AG08395 (cell line): Measurements from ENCODE around the gene OTUD7B.
"Not testable (repeated sequence)": the region's sequence is repeated elsewhere in the genome, so short reads cannot be mapped to it uniquely, and the experiment has no call there.

ENCODE experiments used
- DNase-seq: peaks from one replicate; pipeline ENCODE4 v3.0.0; 2012; ENCODE audit warnings: mixed read lengths, low spot score

Gene OTUD7B

DNA sequence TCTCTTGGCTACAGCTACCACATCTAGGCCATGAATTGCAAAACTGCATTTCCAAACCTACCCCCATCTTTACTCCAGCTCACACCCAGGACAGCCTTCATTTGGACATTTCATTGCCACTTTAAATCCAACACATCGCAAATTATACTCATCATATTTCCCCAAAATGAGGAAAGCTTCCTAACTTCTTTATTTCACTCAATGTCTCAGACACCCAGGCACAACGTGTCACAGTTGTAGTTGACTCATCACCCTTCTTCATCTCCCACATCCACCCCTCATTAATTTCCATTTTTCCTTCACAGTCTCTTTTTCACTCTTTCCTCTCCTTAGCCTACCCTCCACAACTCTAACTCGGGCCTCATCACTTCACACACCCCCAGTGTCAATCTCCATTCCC is 6.7 kb downstream of the OTUD7B start:
- no peak for DNase-seq

DNA sequence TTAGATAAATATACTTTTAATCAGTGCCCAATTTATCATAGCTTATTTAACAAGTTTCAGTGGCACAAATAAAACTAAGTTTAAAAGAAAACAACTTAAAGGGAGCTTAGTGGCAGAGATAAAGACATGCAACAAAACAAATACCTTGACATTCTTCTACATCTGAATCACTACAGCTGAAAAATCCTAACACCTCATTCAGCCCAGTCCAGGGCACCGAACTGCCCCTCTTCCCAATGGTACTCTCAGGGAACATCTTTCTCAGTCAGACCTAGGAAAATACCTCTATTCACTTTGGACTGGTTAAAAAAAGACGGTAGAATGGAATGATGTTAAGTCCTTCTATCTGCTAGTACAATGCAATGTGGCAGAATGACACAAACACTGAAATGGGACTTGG is 8.3 kb downstream of the OTUD7B start:
- no peak for DNase-seq

DNA sequence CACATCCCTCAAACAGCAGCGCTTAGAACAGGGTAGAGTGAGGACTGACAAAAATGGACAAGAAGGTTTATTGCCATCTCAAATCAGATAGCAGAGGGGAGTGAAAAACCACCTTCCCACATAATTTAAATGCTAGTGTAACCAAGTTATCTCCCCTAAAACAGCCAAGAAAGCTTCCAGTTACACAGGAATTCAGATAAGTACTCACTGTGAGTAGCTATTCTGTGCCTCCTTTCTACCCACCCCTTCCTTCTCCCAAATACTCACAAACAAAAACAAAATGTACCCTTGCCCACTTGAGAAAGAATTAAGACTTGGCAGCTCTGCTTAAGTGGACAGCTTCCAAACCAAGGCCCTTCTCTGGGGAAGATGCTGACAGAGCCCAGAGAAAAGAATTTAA is 9.1 kb downstream of the OTUD7B start:
- no peak for DNase-seq

DNA sequence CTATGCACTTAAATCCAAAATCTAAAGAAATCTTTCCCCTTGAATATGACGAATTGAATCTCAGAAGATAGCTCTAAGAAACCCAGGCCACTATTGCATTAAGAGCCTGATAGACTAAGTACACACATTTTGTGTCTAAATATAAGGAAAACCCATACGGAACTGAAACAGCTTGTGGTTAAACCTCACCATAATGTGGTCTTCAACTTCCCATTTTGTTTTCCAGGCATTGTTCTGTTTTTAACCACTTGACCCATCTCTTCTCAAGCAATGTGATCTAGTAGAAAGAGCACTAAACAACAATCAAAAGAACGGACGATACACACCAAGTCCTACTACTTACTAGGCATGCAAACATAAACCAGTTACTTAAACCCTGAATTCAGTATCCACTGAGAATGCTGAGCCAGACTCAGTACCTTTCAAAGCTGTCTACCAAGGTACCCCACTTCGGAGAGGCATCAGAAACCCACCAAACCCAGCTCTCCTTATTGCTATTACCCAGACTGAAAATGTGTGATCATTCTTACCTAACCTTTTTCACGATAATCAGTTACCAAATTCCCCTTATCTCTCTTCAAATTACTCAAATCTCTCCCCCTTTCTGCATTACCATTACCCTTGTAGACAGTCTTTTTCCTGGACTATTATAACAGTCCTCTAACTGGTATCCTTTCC is 12.8 kb downstream of the OTUD7B start:
- DNase-seq = no peak

DNA sequence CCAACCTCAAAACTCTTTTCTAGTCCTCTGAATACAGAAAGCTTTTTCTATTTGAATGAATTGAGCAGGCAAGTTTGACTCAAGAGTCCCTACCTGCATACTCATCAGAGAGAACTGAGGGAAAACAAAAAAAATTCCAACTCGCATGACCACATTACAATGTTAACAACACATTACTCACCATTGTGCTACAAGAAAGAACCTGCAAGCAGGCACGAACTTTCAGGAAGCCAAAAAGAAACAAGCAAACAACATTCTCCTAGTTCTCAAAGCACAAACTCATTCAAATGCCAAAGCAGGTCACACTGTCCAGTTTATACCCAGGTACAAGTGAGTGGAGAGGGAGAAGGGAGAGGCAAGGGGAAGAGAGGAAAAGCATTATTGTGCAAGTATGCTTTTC is 14.6 kb downstream of the OTUD7B start:
- DNase-seq = peak; percentile 11

DNA sequence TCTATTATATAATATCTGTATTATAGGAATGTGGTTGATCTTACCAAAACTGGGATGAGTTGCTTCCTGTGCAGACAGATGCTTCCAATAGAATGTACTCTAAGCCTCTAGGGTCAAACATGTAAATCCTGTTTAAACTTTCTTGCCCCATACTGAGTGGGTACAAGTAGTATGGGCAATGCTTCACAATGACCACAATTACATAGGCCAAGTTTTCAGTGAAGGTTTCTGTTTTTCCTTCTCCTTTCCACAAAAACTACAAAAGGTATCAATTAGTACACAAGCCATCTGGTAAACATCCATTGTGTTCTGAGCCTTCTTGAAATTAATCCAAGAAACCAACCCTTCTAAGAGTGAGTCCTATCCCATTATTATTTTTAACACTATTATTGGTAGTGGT is 16.8 kb downstream of the OTUD7B start:
- no peak for DNase-seq

DNA sequence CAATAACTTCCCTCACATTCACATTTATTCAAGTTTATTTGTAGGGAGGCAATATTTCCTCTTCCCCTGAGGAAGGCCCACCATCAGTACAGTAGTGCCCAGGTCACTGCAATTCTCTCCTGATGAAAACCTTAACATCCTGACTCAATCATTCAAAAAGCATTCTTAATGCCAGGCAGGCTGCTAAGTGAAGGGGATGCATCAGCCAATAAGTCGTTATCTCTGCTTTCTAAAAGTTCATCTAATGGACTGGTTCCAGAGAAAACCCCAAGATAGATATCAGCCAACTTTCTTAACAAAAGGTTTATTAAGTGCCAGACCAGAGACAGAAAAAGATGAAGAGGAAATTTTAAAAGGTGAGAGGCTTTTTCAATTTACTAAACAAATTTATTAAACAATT is 17.3 kb downstream of the OTUD7B start:
- DNase-seq = no peak

DNA sequence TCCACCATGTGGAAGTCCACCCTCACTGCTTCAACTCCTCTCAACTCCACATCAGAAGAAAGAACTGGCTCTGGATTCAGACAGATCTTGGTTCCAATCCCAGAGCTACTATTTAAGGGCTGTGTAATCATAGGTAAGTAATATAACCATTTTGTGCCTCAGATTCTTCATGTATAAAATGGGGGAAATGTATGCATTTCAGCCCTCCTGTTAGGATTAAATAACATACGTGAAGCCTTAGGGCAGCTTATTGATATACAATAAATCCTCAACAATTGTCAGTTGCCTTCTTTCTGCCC is 23.3 kb downstream of the OTUD7B start:
- DNase-seq = no peak

DNA sequence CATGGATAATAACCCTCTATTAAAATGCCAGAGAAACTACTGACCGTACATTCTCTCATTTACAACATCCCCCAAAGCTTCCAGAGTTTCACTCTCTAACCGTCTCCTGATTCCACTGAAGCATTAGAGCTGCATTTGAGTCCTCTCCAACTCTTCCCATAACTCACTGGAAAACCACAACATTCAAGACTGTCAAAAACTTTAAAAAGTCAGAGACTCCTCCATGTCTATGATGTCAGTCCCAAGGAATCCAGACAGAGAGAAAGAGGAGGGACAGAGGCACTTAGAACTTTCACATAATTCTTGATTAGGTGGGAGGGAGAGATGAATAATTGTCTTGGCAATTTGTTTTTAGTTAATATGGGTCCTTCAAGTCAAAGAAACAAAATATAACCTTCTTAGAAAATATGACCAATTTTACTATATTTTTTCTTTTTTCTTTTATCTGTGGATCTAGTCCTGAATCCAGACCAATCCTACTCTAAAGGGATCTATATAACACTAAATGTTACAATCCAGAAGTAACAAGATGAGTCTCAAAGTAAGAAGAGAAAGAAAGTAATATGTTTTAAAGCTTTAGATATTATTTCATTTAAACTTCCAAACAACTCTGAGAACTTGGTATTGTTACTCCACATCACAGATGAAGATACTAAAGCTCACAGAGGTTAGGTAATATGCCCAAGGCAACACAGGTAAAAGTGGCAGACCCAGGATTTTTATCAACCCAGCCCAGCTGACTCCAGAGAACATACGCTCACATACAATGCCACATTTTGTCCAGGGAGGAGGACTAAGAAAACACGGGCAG is 23.8 kb downstream of the OTUD7B start:
- peak; percentile 92 for DNase-seq

DNA sequence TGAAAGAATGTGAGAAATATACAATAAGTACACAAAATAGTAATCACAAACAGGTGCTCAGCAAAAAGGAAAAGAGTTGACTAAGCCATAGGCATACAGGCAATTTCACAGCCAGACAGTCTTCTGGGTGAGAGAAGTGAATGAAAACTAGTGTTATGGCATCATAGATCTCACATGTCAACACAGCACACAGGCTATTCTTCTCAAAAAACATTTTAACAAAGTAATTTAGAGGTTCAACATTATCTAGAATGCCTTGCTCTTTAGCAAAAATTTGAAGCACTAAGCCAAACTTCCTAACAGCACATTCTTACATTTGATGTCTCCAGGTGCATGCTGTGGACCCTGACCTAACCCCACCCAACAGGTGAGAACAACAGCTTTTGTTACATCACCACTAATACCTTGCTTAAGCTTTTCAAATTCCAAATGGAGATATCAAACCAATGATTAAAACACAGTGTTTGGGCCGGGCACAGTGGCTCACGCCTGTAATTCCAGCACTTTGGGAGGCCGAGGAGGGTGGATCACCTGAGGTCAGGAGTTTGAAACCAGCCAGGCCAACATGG is 30.5 kb downstream of the OTUD7B start:
- no peak for DNase-seq

DNA sequence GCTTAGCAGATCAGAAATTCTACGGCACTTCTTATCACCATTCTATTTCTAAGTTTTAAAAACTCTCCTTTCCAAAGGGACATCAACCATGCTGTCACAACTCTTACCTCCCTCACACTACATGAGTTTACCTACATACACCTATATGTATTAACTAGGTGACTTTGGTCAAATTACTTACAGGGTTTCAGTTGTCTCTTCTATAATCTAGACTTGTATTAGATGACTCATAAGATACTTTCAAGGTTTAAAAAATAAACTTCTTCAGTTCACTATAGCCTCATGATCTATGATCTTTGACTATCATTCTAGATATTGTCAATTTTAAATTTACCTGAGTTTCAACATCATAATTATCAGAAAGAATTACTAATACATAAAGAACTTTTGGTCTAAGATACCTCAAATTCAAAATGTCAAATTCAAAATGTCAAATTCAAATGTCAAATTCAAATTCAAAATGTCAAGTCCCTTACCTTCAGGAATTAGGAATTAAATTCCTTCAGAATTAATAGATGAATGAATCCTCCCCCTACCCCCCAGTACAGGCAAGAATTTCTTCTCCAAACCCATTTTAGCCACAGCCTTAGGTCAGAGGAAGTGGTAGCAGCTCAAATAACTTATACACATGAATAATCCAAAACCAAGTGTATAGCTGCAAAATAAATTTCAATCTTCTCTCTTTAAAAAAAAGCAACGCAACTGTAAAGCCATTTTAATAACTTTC is 31.1 kb downstream of the OTUD7B start:
- DNase-seq = no peak

DNA sequence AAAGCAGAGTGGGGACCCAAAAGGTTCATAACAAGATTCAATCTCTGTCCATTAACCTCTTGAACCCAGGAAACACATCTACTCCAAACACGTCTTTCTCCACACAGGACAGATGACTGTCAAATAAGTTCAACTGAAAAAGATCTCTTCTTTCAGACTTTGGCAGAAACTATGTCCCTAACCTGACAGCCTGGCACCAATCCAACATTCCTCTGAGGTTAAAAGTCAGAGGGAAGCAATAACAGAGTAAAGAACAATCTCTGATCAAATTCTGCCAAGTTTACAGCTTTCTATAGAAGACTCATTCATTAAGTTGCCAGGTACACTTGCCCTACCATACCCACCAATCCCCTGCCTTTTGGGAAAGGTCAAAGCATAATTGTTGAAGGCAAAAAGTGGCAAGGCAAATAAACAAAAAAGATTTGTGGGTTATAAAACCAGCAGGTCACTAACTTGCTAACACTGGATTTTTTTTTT is 31.9 kb downstream of the OTUD7B start:
- DNase-seq = no peak

DNA sequence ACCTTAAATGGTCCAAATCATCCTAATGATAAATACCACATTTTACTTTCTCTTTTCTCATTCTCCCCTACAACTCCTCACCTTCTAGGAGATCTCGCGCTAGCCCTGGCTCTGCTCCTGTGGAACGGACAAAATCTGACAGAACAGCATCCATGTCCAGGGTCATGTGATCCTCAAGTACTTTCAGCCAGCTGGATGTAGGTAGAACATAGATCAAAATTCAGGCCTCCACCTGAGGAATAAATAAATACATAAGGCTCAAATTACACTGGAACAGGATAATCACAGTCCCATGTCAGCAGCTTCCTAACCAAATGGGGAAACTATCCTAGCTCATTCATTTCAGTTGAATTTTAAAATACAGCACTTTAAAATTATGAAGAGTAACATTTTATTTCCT is 33.2 kb downstream of the OTUD7B start:
- no peak for DNase-seq

DNA sequence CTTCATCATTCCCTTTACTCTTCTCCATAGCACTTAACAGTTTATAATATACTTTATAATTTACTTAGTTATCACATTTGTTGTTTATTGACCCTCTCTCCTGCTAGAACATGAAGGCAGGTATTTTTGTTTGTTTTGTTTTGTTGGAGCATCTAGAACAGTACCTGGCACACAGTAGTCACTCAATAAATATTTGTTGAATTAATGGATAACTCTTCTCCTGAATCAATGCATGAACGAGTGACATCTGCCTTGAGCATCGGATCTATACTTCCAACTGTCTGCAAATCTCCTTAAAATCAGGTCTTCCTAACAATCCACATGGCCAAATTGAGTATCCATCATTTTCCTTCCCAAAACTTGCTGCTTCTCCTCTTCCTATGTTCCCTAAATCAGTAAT is 38.0 kb downstream of the OTUD7B start:
- no peak for DNase-seq

DNA sequence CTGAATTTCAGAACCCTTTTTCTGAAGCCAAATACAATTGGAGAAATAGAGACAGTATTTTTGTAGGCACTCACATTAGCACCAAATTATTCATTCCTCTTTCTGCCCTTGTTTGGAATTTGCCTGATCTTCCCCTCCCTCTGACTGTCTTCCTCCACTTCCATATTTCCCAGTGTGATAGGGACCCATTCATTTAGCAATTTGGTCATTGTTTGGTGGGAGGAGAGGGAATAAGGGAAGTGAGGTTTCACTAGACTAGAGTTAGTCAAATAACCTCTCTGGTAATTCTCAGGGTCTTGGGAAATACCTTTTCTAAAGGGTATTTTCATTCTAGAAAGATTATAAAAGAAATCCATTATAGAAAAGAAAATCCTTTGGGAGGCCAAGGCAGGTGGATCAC is 42.9 kb downstream of the OTUD7B start:
- DNase-seq = no peak

DNA sequence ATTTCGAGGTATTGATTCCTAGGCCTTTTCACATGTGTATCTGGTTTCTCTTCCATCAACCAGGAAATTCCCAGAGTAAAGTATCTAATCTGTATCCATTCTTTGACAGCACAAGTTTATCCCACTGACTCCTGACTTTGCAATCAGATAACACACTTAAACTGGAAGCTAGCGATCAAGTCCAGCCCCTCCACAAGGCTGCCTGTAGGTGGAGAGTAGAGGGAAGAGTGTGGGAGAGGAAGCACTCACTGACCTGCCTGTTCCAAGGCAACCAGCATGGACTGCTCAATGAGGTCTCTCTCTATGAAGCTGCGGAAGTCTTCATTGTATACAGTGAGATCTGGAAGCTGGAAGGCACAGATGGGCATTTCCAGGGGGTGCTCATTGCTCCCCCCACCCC is 43.5 kb downstream of the OTUD7B start:
- no peak for DNase-seq

DNA sequence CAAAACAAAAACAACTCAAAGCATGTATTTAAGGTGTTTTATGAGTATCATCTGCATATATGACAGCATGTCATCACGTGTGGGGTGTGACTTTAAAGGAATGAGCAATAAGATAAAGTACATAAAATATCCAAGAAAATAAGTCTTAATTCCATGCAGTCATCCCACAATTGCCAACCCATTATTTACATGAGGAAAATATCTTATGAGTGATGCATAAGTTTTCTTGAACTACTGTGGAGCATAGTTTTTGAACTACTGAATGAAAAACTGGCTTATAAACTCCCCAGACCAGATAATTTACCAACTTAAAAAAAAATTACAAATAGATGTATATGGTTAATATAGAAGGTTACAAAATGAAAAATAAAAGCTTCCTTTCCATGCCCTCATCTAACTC is 44.1 kb downstream of the OTUD7B start:
- no peak for DNase-seq

DNA sequence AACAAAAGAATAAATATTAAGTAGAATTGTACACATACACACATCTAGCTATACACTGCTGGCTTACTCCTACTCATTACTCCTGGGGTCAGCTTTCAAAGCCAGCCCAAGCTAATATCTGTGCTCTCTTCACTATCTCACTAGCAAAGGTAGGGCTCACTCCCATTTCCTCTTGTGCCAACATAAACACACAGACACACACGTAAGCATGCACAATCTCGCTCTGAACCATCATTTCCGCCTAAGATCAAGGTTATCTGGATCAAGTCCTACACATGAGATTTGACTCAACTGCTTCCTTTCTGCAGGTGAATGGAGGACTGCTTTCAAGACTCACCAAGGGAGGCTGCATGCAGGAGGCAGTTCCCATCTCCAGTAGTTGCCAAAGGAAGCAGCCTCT is 45.1 kb downstream of the OTUD7B start:
- DNase-seq = no peak

DNA sequence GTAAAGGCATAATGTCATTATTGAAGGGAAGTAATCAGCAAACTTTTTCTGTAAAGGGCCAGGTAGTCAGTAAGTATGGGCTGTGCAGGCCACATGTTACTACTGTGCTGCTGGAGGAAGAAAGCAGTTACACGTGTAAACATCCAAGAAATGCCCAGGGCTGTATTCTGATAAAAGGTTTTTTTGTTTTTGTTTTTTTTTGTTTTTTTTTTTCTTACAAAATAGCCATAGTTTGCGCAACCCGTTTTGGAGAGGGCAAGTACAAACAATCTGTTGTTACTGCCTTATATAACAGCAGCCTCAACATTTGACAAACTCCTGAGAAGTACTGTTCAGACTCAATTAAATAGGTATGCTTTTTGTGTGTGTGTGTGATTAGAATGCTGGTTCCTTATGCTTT is 47.2 kb downstream of the OTUD7B start:
- DNase-seq = no peak

DNA sequence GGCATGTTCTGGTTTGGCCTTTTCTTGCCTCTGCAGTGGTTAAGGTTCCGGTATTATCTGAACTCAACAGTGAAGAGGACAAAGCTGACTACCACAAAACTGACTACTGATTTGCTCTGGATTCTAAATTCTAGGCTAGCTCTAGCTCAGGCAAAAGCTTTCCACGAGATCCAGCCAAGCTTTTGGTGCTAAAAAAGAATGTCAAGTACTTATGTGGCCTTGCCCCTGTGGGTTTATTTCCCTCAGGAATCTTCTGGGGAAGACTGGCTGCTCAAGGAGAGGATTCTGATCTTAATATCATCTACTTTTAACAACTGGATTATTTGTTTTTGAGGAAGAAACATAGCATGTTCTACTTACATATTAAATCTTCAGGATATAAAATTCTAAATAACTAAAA is 47.8 kb downstream of the OTUD7B start:
- no peak for DNase-seq

DNA sequence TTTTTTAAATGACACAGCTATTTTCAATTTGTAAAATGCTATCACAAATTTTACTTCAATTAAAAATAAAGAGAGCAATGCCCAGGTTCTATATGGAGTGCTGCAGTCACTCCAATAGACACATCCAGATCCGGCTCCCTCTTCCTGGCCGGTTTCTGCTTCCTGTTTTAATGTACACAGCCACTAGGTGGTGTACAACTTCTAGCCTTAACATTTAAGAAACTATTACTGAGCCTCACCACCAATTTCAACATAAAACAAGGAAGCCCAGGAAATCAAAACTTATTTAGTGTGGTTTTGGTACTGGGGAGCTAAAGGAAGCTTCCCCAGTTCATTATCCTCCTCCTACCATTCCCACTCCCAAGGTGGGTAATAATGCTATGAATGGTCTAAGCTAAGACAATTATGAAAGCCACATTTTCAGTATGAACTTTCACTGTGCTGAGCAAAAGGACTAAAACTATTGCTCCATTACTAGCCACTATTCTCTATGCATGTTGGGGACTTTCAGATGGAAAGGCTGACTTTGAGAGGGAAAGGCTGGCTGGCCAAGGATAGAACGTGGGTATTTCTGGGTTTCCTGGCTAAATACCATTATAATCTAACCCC is 48.4 kb downstream of the OTUD7B start:
- DNase-seq = peak; percentile 73

DNA sequence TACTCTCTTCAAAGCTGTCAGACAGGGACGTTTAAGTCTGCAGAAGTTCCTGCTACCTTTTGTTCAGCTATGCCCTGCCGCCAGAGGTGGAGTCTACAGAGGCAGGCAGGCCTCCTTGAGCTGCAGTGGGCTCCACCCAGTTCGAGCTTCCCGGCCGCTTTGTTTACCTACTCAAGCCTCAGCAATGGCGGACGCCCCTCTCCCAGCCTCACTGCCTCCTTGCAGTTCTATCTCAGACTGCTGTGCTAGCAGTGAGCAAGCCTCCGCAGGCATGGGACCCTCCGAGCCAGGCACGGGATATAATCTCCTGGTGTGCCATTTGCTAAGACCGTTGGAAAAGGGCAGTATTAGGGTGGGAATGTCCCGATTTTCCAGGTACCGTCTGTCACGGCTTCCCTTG is 53.0 kb downstream of the OTUD7B start:
- DNase-seq = not testable (repeated sequence)
